Stimulated activated CD4-positive, alpha-beta T cell treated with anti-CD3 and anti-CD28 coated beads, Interleukin-15, amount 100 ng/mL, for 1 hour (primary cell): ENCODE data around the gene SHOC2.
"Not testable (repeated sequence)": the region's sequence is repeated elsewhere in the genome, so short reads cannot be mapped to it uniquely, and the experiment has no call there.

Experiments used
- DNase-seq, 2 donors: peaks; one replicate each; pipeline ENCODE4 v3.0.0-alpha.2; 2020; ENCODE audit warnings: low read depth in 1 of 2, low spot score in 1 of 2

Gene SHOC2

DNA sequence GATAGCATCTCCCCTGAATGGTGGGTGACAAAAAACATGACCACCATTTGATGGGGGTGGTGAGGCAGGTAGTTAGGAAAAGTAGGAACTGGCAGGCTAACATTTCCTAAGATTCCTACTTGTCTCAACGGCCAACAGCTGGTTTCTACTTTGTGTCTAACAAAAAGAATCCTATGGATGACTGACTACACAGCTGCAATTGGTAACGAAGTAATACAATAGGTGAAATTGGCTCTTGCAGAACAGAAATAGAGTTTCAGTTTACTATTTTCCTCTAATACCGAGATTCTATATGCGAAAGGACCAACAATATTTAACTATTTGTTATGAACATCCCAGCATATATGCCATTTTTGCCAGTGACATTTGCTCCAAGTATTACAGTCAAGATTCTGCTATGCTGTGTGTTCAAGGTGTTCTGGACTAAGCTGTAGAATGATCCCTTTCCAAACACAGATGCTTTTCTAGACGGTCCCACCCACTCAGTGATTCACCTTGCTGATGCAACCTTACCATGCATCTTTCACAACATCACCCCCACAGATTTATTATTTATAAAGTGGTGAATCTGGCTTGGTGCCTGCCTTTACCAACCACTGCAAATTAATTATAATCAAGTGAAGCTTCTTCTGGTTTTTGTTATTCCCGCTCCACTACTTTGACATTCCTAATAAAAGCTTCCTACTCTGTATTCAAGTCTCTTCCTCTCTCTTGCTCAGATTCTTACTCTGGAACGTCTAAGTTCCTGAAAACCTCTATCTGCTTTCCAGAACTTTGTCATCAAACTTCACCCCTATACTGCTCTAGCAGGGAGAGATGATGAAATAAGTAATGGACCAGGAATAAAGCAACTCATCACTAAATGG is 17.2 kb upstream of the SHOC2 start:
- DNase-seq, result no peak

DNA sequence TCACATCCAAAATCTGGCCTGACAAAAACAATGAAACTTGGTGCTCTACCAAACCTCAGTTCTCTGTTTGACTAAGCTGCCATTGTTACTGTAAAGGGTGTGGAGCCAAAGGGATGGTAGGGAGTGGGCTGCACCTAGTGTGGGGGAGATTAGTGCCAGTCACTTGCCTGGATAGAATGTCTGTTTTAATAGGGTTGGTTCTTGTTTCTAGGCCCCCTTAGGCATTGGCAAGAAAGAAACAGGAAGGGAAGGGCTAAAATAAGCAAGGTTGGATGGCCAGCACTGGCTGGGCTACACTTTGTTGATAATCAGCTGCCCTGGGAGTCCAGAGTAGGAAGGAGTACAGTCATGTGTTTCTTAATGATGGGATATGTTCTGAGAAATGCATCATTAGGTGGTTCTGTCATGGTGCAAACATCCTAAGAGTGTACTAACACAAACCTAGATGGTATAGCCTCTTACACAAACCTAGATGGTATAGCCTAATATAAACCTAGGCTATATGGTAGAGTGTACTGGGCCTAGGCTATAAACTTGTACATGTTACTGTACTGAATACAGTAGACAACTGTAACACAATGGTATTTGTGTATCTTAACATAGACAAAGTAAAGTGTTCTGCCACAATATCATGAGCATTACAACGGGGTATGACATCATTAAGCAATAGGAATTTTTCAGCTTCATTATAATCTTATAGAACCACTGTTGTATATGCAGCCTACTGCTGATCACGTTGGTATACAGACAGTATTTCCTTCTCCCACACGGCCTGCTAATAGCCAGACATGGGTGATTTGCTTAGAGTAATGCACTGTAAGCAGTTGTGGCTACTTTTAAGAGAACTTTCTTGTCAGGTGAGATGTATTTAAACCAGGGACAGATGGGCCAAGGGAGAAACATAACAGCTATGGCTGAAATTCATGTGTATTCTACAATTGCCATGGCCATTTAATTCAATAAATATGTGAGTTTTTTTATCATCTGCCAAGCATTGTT is 15.8 kb upstream of the SHOC2 start:
- no peak for DNase-seq

DNA sequence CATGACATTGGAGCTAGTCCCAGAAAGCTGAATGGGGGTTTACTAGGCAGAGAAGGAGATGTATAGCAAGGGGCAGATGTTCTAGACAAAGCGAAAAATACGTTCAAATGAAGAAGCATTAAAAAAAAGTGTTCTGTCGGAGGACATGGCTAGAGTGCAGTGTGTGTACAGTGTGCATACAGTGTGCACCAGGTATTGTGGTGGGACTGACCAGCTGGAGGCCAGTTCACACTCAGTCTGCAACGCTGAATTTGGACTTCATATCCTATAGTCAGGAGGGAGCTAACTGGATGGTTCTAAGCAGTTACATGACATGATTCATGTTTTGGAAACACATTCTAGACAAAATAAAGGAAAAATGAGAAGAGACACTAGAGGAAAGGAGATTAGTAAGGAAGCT is 9.3 kb upstream of the SHOC2 start:
- no peak for DNase-seq

GRCh38 chr10:110912374-110912773 is 7.0 kb upstream of the SHOC2 start:
- no peak for DNase-seq

GRCh38 chr10:110914431-110914830 is 5.0 kb upstream of the SHOC2 start:
- DNase-seq, result no peak

GRCh38 chr10:110915035-110915434 is 4.4 kb upstream of the SHOC2 start:
- no peak for DNase-seq

- DNase-seq, result not testable (repeated sequence)
Measured at GRCh38 chr10:110915600-110915999, 3.8 kb upstream of the SHOC2 start.

GRCh38 chr10:110916554-110917346 is 2.7 kb upstream of the SHOC2 start:
- no peak for DNase-seq

DNA sequence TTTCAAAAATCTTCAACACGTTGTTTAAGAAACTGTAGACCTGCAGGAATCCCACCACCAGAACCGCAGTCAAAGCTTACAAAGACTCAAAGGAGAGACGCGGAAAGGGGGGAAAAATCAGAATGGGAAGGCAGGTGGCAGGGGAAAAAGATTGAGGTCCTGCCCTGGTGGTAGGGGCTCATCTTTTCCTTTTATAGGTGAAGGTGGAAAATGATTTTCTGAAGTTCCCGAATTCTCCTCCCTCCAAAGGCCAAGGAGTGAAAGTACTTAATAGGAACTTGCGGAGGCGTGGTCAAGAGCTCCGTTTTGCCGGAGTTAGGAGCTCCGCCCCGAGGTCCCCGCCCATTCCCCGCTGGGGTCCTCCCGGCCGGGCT is 1.1 kb upstream of the SHOC2 start:
- DNase-seq, result peak; percentile 68 to 74

- no peak for DNase-seq
Measured at GRCh38 chr10:110918643-110919348, 608 bp upstream of the SHOC2 start, which contains the start of gene BBIP1. TSS of gene BBIP1 (minus strand) at chr10:110919180. CDS start at chr10:110918157, 1,023 bp downstream.

DNA sequence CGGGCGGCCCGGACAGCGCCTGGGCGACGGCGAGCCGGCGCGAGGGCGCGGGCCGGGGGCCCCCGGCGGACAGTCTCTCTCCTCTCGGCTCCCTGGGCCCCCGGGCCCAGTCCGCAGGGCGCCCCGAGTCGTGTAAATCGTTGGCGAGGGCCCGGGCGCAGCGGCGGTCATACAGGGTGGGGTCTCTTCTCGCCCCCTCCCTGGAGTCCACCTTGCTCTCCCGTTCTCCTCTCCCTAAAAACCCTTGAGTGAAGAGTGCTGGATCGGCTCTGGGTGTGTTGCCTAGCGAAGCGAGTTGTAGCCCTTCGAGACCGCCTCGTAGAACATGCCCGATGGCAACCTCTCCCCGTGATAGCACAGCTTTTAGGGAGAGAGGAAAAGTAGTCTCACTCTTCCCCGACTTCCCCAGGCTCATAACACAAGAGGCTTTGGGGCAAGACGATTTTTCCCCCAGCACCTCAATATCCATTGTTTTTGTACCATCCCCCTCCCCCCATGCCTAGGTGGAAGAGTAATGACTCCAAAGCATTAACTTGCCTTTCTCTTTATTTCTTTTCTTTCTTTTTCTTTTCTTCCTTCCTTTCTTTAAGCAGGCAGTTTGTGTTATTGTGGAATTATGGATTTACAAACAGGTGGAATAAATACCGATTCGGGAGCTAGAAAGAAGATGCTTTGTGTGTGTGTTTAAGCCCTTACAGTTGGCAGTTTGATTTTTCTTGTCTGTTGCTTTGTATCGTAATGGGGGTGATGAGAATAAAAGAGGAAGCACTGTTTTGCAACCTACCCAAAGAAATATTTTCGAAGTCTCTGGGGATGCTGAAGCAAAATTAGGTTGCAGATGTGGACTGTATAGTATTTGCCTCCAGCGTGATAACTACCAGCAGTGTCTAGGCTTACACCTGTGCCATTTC is 822 bp downstream of the SHOC2 start:
- no peak for DNase-seq

DNA sequence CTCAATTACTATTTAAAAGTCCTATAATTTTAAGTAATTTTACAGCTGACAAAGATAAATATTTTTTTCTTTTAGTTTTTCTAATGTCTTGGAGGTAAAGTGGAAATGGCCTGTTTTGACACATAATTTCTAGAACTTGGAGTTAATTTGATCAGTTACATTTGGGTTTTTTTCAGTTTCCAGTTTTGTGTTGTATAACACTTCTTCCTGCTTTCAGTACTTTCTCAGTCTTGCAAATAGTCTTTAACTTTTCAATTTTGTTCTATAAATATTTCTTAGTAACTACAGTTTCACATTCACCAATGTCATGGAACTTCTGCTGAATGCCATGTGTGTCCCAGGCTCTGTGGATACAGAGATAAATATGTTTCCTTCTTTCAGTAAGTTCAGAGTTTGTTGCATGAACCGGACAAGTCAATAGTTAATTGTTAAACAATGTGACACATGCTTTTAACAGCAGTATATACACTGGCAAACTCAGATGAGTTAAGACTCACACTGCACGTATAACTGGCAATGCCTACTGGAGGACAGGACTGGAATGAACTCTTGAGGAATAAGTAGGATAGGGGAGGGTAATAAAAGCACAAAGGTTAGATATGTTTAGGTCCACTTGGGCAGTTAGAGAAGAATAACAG is 4.6 kb downstream of the SHOC2 start:
- DNase-seq, result no peak

- DNase-seq, result no peak
Measured at GRCh38 chr10:110927461-110927860, 8.1 kb downstream of the SHOC2 start.

GRCh38 chr10:110931769-110932381 is 12.5 kb downstream of the SHOC2 start:
- no peak for DNase-seq

- DNase-seq, result no peak
Measured at GRCh38 chr10:110932505-110933180, 13.2 kb downstream of the SHOC2 start.

DNA sequence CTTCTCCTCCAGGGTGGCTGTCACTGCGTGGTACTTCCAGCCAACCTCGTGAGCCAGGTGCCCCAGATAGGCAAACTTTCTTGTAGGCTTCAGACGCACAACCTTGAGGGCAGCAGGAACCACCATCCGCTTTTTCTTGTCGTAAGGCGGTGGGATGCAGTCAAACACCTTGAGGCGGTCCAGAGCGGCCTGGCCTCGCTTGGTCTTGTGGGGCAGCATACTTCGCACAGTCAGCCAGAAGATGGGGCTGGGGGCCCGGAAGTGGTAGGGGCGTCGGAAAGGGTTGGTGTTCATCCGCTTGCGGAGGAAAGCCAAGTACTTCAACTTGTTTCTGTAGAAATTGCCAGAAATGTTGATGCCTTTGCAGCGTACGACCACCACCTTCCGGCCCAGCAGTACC is 17.4 kb downstream of the SHOC2 start:
- DNase-seq, result no peak

- DNase-seq, result no peak
Measured at GRCh38 chr10:110939419-110939818, 20.0 kb downstream of the SHOC2 start.
